ENCODE data around the gene MEIS1.

Gene MEIS1

GRCh38 chr2:66431846-66432587 is 2.9 kb upstream of the MEIS1 start:
- DNase-seq (ENCODE audit: low read depth) = no peak

GRCh38 chr2:66432801-66433694 is 1.9 kb upstream of the MEIS1 start:
- no peak for DNase-seq (ENCODE audit: low read depth)

GRCh38 chr2:66433695-66433944 is 1.3 kb upstream of the MEIS1 start:
- no peak for DNase-seq (ENCODE audit: low read depth)

- DNase-seq (ENCODE audit: low read depth) = no peak
Measured at GRCh38 chr2:66433945-66434678, 813 bp upstream of the MEIS1 start.

GRCh38 chr2:66435549-66435875 is 587 bp downstream of the MEIS1 start:
- DNase-seq (ENCODE audit: low read depth) = no peak

- no peak for DNase-seq (ENCODE audit: low read depth)
Measured at GRCh38 chr2:66435963-66436362, 1.0 kb downstream of the MEIS1 start.

GRCh38 chr2:66436581-66437001 is 1.7 kb downstream of the MEIS1 start:
- DNase-seq (ENCODE audit: low read depth) = no peak

GRCh38 chr2:66437109-66437690 is 2.3 kb downstream of the MEIS1 start:
- no peak for DNase-seq (ENCODE audit: low read depth)

- no peak for DNase-seq (ENCODE audit: low read depth)
Measured at GRCh38 chr2:66437691-66438497, 3.0 kb downstream of the MEIS1 start.

GRCh38 chr2:66438498-66438833 is 3.5 kb downstream of the MEIS1 start:
- no peak for DNase-seq (ENCODE audit: low read depth)

GRCh38 chr2:66438891-66439811 is 4.2 kb downstream of the MEIS1 start:
- DNase-seq (ENCODE audit: low read depth) = no peak

- DNase-seq (ENCODE audit: low read depth) = no peak
Measured at GRCh38 chr2:66439812-66440542, 5.1 kb downstream of the MEIS1 start.

GRCh38 chr2:66440708-66441497 is 6.0 kb downstream of the MEIS1 start:
- DNase-seq (ENCODE audit: low read depth) = no peak

GRCh38 chr2:66441581-66442320 is 6.8 kb downstream of the MEIS1 start:
- DNase-seq (ENCODE audit: low read depth) = no peak

GRCh38 chr2:66442516-66443185 is 7.7 kb downstream of the MEIS1 start:
- DNase-seq (ENCODE audit: low read depth) = no peak

- no peak for DNase-seq (ENCODE audit: low read depth)
Measured at GRCh38 chr2:66443186-66443978, 8.5 kb downstream of the MEIS1 start.

Measured in activated T-helper 9 cell treated with anti-CD3 and anti-CD28 coated beads, Interleukin-2, amount 50 U/mL, for 16 hours (primary cell).